ENCODE data around the gene TFR2.

The TFR2 gene

GRCh38 chr7:100641463-100641859, at the start of gene TFR2:
TSS of gene TFR2 (minus strand) at chr7:100641552. CDS start at chr7:100641509, 43 bp downstream.
- TF ChIP-seq CTCF (IDR thresholded peaks at IDR 0.05) = no peak
- no peak within 1 kb of the TSS for H3K27ac ChIP-seq

GRCh38 chr7:100689230-100690135, 48.1 kb upstream of the TFR2 start:
- Histone ChIP-seq H3K9ac (no peak overlapping the region), H3K4me1 (peaks cover 21% of the 10 kb centered on the region), H2AFZ (no peak overlapping the region), H3K36me3 (ENCODE audit: control insufficient read depth, insufficient read depth, low read length) (no peaks in the 10 kb centered on the region), H3K4me2 (ENCODE audit: low read length) (no peak overlapping the region), H3K4me3 (ENCODE audit: low read depth, low read length) (no peak overlapping the region), H3K9me3 (ENCODE audit: control insufficient read depth, low read length) (no peaks in the 10 kb centered on the region), H3K27ac (no peak overlapping the region), H3K27me3 (ENCODE audit: control insufficient read depth, insufficient read depth, low read length) (no peaks in the 10 kb centered on the region), H3K79me2 (peaks cover 36% of the 10 kb centered on the region)
- no peak for TF ChIP-seq CTCF (IDR thresholded peaks at IDR 0.05)

More at GRCh38 chr7:100641463-100641859, at the start of gene TFR2:
- no peaks in the 10 kb centered on the region for H3K9me3 ChIP-seq (ENCODE audit: control insufficient read depth, low read length)
- no peaks in the 10 kb centered on the region for H3K79me2 ChIP-seq
- H3K4me2 ChIP-seq (ENCODE audit: low read length) = no peak within 1 kb of the TSS
- no peak within 1 kb of the TSS for H3K4me3 ChIP-seq (ENCODE audit: low read depth, low read length)
- H2AFZ ChIP-seq = no peak within 1 kb of the TSS
- no peaks in the 10 kb centered on the region for H3K4me1 ChIP-seq
- H3K36me3 ChIP-seq (ENCODE audit: control insufficient read depth, insufficient read depth, low read length) = no peaks in the 10 kb centered on the region
- no peak within 1 kb of the TSS for H3K9ac ChIP-seq
- H3K27me3 ChIP-seq (ENCODE audit: control insufficient read depth, insufficient read depth, low read length) = no peaks in the 10 kb centered on the region

GRCh38 chr7:100688326-100688860, 47.0 kb upstream of the TFR2 start:
- Histone ChIP-seq H2AFZ (no peak overlapping the region), H3K36me3 (ENCODE audit: control insufficient read depth, insufficient read depth, low read length) (no peaks in the 10 kb centered on the region), H3K9me3 (ENCODE audit: control insufficient read depth, low read length) (no peaks in the 10 kb centered on the region), H3K27me3 (ENCODE audit: control insufficient read depth, insufficient read depth, low read length) (no peaks in the 10 kb centered on the region), H3K79me2 (peaks cover 36% of the 10 kb centered on the region), H3K9ac (no peak overlapping the region), H3K4me3 (ENCODE audit: low read depth, low read length) (no peak overlapping the region), H3K4me1 (peaks cover 21% of the 10 kb centered on the region), H3K27ac (no peak overlapping the region), H3K4me2 (ENCODE audit: low read length) (no peak overlapping the region)
- TF ChIP-seq CTCF (IDR thresholded peaks at IDR 0.05) = no peak

- Histone ChIP-seq H3K9ac (no peak overlapping the region), H3K27me3 (ENCODE audit: control insufficient read depth, insufficient read depth, low read length) (no peaks in the 10 kb centered on the region), H3K27ac (no peak overlapping the region), H3K4me3 (ENCODE audit: low read depth, low read length) (no peak overlapping the region), H3K36me3 (ENCODE audit: control insufficient read depth, insufficient read depth, low read length) (no peaks in the 10 kb centered on the region), H2AFZ (no peak overlapping the region), H3K4me2 (ENCODE audit: low read length) (no peak overlapping the region), H3K4me1 (peaks cover 16% of the 10 kb centered on the region), H3K79me2 (peaks cover 36% of the 10 kb centered on the region), H3K9me3 (ENCODE audit: control insufficient read depth, low read length) (no peaks in the 10 kb centered on the region)
- no peak for TF ChIP-seq CTCF (IDR thresholded peaks at IDR 0.05)
These were observed 46.5 kb upstream of the TFR2 start for GRCh38 chr7:100687751-100688300.

Data from parathyroid adenoma (tissue), 2 donors.